Activated naive CD8-positive, alpha-beta T cell treated with anti-CD3 and anti-CD28 coated beads, Interleukin-2, amount 50 U/mL, for 16 hours (primary cell): ENCODE data around the gene GMDS.

Experiments
- DNase-seq: peaks from one replicate; pipeline ENCODE4 v3.0.0-alpha.2; 2020; ENCODE audit warnings: low read depth, low spot score

Gene GMDS

DNA sequence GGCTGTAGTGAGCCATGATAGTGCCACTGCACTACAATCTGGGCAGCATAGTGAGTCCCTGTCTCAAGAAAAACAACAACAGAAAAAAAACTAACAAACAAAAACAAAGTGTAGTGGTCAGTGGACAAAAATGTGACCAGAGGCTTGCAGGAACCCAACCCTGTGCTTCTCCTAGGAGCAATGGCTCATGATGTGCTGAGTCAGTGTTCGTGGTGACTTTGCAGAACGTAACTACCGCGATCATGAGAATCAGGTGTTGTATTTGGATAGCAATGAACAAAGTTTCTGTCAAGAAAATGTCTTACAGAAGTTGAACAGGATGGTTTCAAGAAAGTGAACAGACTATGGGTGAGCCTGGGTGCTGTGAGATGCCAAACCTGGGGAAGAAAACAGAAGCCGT lies 654.2 kb downstream of the GMDS start:
- DNase-seq = no peak

DNA sequence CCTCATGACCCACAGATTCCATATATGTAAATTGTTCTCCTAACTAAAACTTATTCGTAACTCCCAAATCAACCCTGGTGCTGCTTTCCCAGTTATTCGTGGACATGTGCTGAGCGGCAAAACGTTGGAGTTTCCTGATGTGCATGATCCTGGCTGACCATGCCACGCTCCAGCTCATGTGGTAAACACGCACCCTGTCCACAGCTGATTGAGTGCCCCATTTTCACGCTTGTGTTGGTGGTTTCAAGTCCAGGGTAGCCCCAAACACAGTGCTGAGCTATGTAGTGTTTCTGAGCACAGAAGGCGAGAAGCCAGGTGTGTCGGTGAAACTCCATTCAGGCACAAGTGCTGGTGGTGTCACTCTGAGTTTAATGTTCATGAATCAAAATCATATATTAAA lies 654.8 kb downstream of the GMDS start:
- DNase-seq = no peak

DNA sequence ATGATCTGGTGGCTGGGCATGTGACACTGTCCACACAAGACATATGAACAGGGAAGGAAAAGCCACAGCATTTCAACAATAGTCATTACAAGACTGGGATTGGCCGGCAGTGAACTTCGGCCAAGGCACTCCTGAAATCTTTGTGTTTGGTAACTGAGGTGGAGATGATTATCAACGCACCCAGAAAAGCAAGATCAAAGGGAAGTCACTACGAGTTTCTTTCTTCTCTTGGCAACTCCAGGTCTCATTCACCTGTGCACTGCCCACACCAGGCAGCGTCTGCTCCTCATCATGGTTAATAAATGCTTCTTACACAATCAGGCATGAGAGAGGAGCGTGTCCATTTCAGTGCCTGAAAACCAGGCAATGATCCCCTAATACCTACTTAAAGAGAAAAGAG lies 656.2 kb downstream of the GMDS start:
- no peak for DNase-seq

- DNase-seq = no peak
Observed at GRCh38 chr6:1587977-1588376, 657.4 kb downstream of the GMDS start.

DNA sequence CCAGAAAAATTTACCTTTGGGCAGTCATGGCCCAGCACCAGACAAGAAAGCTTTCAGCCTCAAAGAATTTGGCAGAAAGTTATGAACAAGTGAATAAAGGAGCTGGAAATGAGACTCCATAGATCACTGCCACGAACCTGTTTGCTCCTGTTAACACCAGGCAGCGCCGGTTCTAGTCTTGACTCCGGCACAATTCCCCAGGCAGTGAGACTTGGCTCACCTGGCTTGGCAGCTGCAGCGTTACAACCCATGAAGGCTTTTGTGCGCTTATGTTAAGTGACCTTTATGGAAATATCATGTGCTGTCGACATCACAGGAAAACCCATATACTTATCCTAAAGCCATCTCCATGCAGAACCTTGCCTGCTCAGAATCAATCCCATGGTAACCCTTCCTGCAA lies 657.9 kb downstream of the GMDS start:
- no peak for DNase-seq

DNA sequence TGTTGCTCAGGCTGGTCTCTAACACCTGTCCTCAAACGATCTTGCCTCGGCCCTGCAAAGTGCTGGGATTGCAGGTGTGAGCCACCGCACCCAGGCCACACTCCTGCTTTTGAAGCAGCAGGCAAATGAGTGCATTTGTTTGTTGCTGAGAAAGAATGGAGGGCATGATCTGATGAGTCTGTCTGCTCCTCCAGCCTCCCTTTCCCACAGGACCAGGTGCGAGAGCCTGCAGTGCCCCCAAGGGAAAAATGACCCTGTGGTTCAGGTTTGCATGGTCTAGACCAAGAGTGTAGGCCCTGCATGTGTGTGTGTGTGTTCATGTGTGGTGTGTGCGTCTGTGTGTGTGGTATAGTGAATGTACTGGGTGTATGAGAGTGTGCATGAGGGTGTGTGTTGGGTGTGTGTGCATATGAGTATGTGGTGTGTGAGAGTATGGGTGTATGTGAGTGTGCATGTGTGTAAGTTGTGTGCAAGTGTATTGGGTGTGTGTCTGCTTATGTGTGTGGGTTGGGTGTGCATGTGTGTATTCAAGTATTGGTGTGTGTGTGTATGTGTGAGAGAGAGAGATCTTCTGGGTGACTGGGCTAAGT lies 658.4 kb downstream of the GMDS start:
- DNase-seq = no peak

GRCh38 chr6:1586256-1586655 lies 659.1 kb downstream of the GMDS start:
- no peak for DNase-seq

- DNase-seq = no peak
Observed at GRCh38 chr6:1585669-1586049, 659.7 kb downstream of the GMDS start.

- no peak for DNase-seq
Observed at GRCh38 chr6:1584996-1585668, 660.3 kb downstream of the GMDS start.

- DNase-seq = no peak
Observed at GRCh38 chr6:1584146-1584545, 661.3 kb downstream of the GMDS start.

DNA sequence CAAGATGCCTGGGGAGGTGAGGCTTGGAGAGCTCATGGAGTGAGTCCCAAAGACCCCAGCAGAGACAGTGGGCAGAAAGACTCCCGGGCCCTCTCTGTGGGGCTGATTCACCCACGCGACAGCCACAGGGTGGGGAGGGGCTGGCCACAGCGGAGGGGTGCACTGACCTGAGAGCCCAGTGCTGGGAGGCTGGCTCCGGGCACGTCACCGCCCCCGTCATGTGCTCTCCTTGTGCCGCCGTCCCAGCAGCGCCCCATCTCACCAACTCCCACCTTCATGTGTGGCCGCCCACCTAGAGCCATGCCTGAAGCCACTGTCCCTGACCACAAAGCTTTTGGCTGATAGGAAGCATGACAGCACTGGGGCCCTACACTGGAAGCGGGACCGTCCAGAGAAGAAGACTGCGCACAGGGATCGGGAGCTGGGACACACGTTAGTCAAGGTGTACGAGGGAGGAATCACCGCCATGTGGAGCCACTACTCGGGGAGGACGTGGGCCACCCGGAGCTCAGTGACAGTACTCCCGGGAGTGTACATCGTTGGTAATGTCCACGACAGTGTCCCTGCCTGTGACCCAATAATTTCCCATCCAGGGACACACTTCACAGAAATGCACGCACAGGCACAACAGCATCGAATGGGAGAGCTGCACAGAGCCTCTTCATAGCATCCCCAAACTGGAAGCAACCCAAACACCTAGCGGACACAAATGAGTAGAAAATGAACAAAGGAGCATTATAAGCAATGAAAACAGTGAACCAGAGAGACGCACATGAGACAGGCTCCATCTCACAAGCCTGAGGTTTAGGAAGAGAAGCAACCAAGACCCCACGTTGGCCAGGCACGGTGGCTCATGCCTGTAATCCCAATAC lies 664.0 kb downstream of the GMDS start:
- DNase-seq = no peak

GRCh38 chr6:1580585-1580984 lies 664.8 kb downstream of the GMDS start:
- DNase-seq = no peak

DNA sequence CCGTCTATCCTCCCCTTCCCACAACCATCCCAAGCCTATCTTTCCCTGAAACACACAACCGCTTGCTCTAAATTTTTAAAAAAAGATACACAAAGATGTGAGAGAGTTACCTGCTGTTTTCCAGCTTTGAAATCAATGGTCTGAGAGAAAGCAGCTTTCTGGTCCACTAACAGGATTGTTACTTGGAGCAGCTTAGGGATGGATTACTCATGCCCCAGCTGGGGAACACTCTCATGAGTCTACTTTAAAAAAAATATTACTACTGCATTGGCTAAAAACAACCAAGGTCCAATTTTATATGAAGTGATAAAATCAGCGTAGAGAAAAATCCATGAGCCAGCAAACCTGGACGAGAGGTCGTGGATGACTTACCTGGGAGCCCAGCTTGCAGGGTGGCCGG lies 665.3 kb downstream of the GMDS start:
- no peak for DNase-seq

GRCh38 chr6:1579096-1579495 lies 666.3 kb downstream of the GMDS start:
- DNase-seq = no peak

GRCh38 chr6:1577896-1578745 lies 667.3 kb downstream of the GMDS start:
- no peak for DNase-seq

DNA sequence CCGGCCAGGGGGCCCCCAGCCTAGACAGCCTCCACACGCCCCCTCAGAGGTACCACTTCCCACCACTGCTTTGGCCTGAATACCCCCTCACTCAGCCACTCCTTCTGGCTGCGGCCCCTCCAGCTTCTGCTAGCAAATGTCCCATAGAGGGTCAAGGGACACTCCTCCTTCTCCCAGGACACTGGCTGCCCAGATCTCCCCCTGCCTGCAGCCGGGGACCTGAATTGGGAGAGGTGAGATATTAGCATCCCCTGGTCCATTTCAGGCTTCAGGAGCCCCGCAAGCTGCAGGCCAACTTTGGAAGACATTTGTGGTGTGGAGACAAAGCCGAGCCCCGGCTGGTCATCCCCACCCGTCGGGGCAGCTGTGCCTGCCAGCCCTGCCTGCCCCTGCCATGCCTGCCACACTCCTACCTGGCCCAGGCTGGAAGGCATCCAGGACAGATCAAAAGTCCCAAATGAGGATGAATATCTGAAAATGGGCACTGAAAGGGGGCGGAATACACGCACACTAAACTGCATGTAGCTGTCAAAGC lies 668.2 kb downstream of the GMDS start:
- DNase-seq = no peak

DNA sequence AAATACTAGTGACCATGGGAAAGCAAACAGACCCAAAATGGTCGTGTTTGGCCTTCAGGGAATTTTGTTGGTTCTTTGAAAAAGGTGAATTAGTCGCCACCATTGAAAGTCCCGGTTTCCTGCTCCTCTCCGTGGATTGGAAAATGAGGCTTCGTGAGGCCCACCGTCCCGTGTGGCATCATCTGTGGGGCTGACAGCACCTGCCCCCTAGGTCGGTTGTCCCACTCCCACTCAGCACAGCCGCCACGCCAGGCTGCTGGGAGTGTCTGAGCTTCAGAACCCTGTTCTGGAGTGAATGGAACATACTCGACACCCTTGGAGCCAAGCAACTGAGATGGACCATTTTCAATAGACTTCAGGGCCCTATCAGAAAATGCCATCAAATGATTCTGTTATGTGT lies 668.7 kb downstream of the GMDS start:
- no peak for DNase-seq

GRCh38 chr6:1576166-1576565 lies 669.2 kb downstream of the GMDS start:
- DNase-seq = no peak

GRCh38 chr6:1575210-1576041 lies 670.0 kb downstream of the GMDS start:
- DNase-seq = no peak

DNA sequence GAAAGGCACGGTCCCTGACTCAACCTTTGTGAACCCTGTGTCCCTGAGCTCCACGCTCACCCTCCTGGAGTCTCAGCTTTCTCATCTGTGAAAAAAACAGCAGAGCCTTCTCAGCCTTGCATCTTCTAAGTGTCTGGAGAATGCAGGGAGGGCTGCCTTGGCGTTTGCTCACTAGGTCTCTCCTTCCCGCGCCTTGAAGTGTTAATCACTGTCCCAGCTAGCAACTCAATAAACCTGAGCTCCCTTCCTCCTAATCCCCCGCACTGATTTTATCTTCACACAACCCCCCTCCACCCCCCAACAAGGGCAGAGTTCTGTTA lies 670.6 kb downstream of the GMDS start:
- no peak for DNase-seq
